Karpas-422 (cell line): ENCODE results near the gene MYADML2. TPM values are rescaled to one million over a fixed set of nuclear protein-coding genes. Genes with fewer than 3 reads are reported as not detected.

Experiments used
- DNase-seq: peaks from one replicate; pipeline ENCODE4 v3.0.0-alpha.2; 2015
- H2AFZ ChIP-seq: fragments of 200-600 bp; sonication (generic); 2 replicates; pipeline ENCODE4 v1.6.1; 2014; ENCODE audit warnings: antibody characterized with exemption, low read length, mixed read lengths
- H3K27ac ChIP-seq: fragments of 200-600 bp; sonication (generic); 2 replicates; pipeline ENCODE4 v1.5.1; 2014; ENCODE audit warnings: mild to moderate bottlenecking, low read length, moderate library complexity
- H3K27me3 ChIP-seq: fragments of 200-600 bp; sonication (generic); 2 replicates; pipeline ENCODE4 v1.6.1; 2014; ENCODE audit warnings: low read length, mixed read lengths
- H3K36me3 ChIP-seq: fragments of 200-600 bp; sonication (generic); 2 replicates; pipeline ENCODE4 v1.6.1; 2014; ENCODE audit warnings: low read length, mixed read lengths; ENCODE audit not compliant: insufficient read depth
- H3K4me1 ChIP-seq: fragments of 200-600 bp; sonication (generic); 2 replicates; pipeline ENCODE4 v1.6.1; 2014; ENCODE audit warnings: mild to moderate bottlenecking, low read length, mixed read lengths
- H3K4me2 ChIP-seq: fragments of 200-600 bp; sonication (generic); 2 replicates; pipeline ENCODE4 v1.6.1; 2014; ENCODE audit warnings: low read length, low read depth, mild to moderate bottlenecking; ENCODE audit not compliant: poor library complexity, severe bottlenecking
- H3K4me3 ChIP-seq: fragments of 200-600 bp; sonication (generic); 2 replicates; pipeline ENCODE4 v1.5.1; 2014; ENCODE audit warnings: mild to moderate bottlenecking, antibody characterized with exemption, low read length, mixed read lengths
- H3K79me2 ChIP-seq: fragments of 200-600 bp; sonication (generic); 2 replicates; pipeline ENCODE4 v1.6.1; 2014; ENCODE audit warnings: mild to moderate bottlenecking, low read length, mixed read lengths
- H3K9ac ChIP-seq: fragments of 200-600 bp; sonication (generic); 2 replicates; pipeline ENCODE4 v1.6.0; 2014; ENCODE audit warnings: low read length
- H3K9me2 ChIP-seq: fragments of 200-600 bp; sonication (generic), shearing (Covaris generic); replicated peaks from 2 replicates; pipeline ENCODE4 v1.6.0; 2014; ENCODE audit warnings: mild to moderate bottlenecking, low read length, moderate library complexity; ENCODE audit not compliant: insufficient read depth
- H3K9me3 ChIP-seq: fragments of 300-700, 200-600 bp; sonication (generic); 2 replicates; pipeline ENCODE4 v1.6.1; 2014; ENCODE audit warnings: low read length, mixed read lengths
- H4K20me1 ChIP-seq: fragments of 200-600 bp; sonication (generic); 2 replicates; pipeline ENCODE4 v1.6.1; 2014; ENCODE audit warnings: mild to moderate bottlenecking, antibody characterized with exemption, low read length, low read depth; ENCODE audit not compliant: insufficient read depth
- total RNA-seq: library from RNA; depleted of rRNA; stranded (reverse); fragments of >200 nt; shearing (Covaris generic); gene quantifications from 2 replicates; pipeline ENCODE4 v1.2.3, GENCODE V29; 2014; ENCODE audit warnings: low replicate concordance

The MYADML2 gene
- total RNA-seq, 1 experiment from 2014 or later = not detected

- H3K4me1 ChIP-seq = peaks cover 18% of the 10 kb centered on the region
- H2AFZ ChIP-seq = no peak overlapping the region
- H3K36me3 ChIP-seq = no peaks in the 10 kb centered on the region
- peaks cover 18% of the 10 kb centered on the region for H3K79me2 ChIP-seq
- no peaks in the 10 kb centered on the region for H3K9me3 ChIP-seq
- no peaks in the 10 kb centered on the region for H3K27me3 ChIP-seq
- H3K9me2 ChIP-seq = no peaks in the 10 kb centered on the region
- no peak for DNase-seq
- H3K27ac ChIP-seq = no peak overlapping the region
- H3K4me3 ChIP-seq = no peak overlapping the region
- H3K4me2 ChIP-seq = no peak overlapping the region
- no peak overlapping the region for H3K9ac ChIP-seq
- H4K20me1 ChIP-seq = peaks cover 6% of the 10 kb centered on the region; the same call in 1 of the 2 replicates
Observed at GRCh38 chr17:81930142-81931125, 16.6 kb downstream of the MYADML2 start.

GRCh38 chr17:81929253-81930141, 17.5 kb downstream of the MYADML2 start:
- peaks cover 12% of the 10 kb centered on the region; the same call in 1 of the 2 replicates for H4K20me1 ChIP-seq
- no peaks in the 10 kb centered on the region for H3K9me2 ChIP-seq
- H3K9ac ChIP-seq = no peak overlapping the region
- no peak overlapping the region for H3K4me2 ChIP-seq
- H3K27me3 ChIP-seq = no peaks in the 10 kb centered on the region
- no peak overlapping the region for H3K4me3 ChIP-seq
- peaks cover 26% of the 10 kb centered on the region for H3K4me1 ChIP-seq
- H3K27ac ChIP-seq = no peak overlapping the region
- H3K9me3 ChIP-seq = no peaks in the 10 kb centered on the region
- no peak overlapping the region for H2AFZ ChIP-seq
- DNase-seq = no peak
- no peaks in the 10 kb centered on the region for H3K36me3 ChIP-seq
- H3K79me2 ChIP-seq = peaks cover 27% of the 10 kb centered on the region

GRCh38 chr17:81928544-81929252, 18.3 kb downstream of the MYADML2 start:
- no peaks in the 10 kb centered on the region for H3K36me3 ChIP-seq
- H2AFZ ChIP-seq = no peak overlapping the region; the same call in 1 of the 2 replicates
- H3K27ac ChIP-seq = no peak overlapping the region
- no peaks in the 10 kb centered on the region for H3K9me2 ChIP-seq
- no peaks in the 10 kb centered on the region for H3K27me3 ChIP-seq
- H3K9ac ChIP-seq = peak overlapping the region; percentile 60
- H3K4me2 ChIP-seq = peak overlapping the region; percentile 51
- DNase-seq = no peak
- H4K20me1 ChIP-seq = peaks cover 17% of the 10 kb centered on the region; the same call in 1 of the 2 replicates
- no peaks in the 10 kb centered on the region for H3K9me3 ChIP-seq
- peak overlapping the region; percentile 59; the same call in 1 of the 2 replicates for H3K4me3 ChIP-seq
- H3K4me1 ChIP-seq = peaks cover 31% of the 10 kb centered on the region
- H3K79me2 ChIP-seq = peaks cover 35% of the 10 kb centered on the region

GRCh38 chr17:81927653-81928543, 19.1 kb downstream of the MYADML2 start, which contains the start of gene MAFG:
Gene MAFG, minus strand, starts transcription at chr17:81927735. Its CDS starts 4,550 bp downstream, at chr17:81923185.
- peaks cover 38% of the 10 kb centered on the region for H3K79me2 ChIP-seq
- H3K9me3 ChIP-seq = no peaks in the 10 kb centered on the region
- peak within 1 kb of the TSS; percentile 96 for H3K4me2 ChIP-seq
- H3K27ac ChIP-seq = peak within 1 kb of the TSS; percentile 69
- H4K20me1 ChIP-seq = peaks cover 17% of the 10 kb centered on the region; the same call in 1 of the 2 replicates
- H3K36me3 ChIP-seq = no peaks in the 10 kb centered on the region
- H3K27me3 ChIP-seq = no peaks in the 10 kb centered on the region
- H2AFZ ChIP-seq = peak within 1 kb of the TSS; percentile 72; the same call in 1 of the 2 replicates
- H3K9me2 ChIP-seq = no peaks in the 10 kb centered on the region
- peak within 1 kb of the TSS; percentile 96 for H3K9ac ChIP-seq
- H3K4me1 ChIP-seq = peaks cover 31% of the 10 kb centered on the region
- DNase-seq = peak; percentile 97
- peak within 1 kb of the TSS; percentile 81 for H3K4me3 ChIP-seq

- H3K36me3 ChIP-seq = no peaks in the 10 kb centered on the region
- no peaks in the 10 kb centered on the region for H3K9me3 ChIP-seq
- peaks cover 31% of the 10 kb centered on the region for H3K4me1 ChIP-seq
- no peak for DNase-seq
- H3K4me2 ChIP-seq = peak overlapping the region; percentile 96
- peak overlapping the region; percentile 69 for H3K27ac ChIP-seq
- H3K9me2 ChIP-seq = no peaks in the 10 kb centered on the region
- peaks cover 17% of the 10 kb centered on the region; the same call in 1 of the 2 replicates for H4K20me1 ChIP-seq
- no peaks in the 10 kb centered on the region for H3K27me3 ChIP-seq
- H3K79me2 ChIP-seq = peaks cover 40% of the 10 kb centered on the region
- H2AFZ ChIP-seq = no peak overlapping the region
- peak overlapping the region; percentile 96 for H3K9ac ChIP-seq
- H3K4me3 ChIP-seq = peak overlapping the region; percentile 81
Observed at GRCh38 chr17:81927152-81927652, 19.8 kb downstream of the MYADML2 start.

- H3K79me2 ChIP-seq = peaks cover 45% of the 10 kb centered on the region
- H3K4me2 ChIP-seq = peak overlapping the region; percentile 96
- no peaks in the 10 kb centered on the region for H3K27me3 ChIP-seq
- no peaks in the 10 kb centered on the region for H3K36me3 ChIP-seq
- H3K9me3 ChIP-seq = no peaks in the 10 kb centered on the region
- no peaks in the 10 kb centered on the region for H3K9me2 ChIP-seq
- peak overlapping the region; percentile 81 for H3K4me3 ChIP-seq
- H2AFZ ChIP-seq = no peak overlapping the region
- peak; percentile 82 for DNase-seq
- peaks cover 31% of the 10 kb centered on the region for H3K4me1 ChIP-seq
- H3K27ac ChIP-seq = peak overlapping the region; percentile 69
- H4K20me1 ChIP-seq = peaks cover 17% of the 10 kb centered on the region; the same call in 1 of the 2 replicates
- H3K9ac ChIP-seq = peak overlapping the region; percentile 96
Observed at GRCh38 chr17:81926451-81927151, 20.4 kb downstream of the MYADML2 start.
